ENCODE data around the gene SNX3.

SNX3 gene

GRCh38 chr6:108200186-108200585 lies 60.7 kb downstream of the SNX3 start:
- DNase-seq: no peak

DNA sequence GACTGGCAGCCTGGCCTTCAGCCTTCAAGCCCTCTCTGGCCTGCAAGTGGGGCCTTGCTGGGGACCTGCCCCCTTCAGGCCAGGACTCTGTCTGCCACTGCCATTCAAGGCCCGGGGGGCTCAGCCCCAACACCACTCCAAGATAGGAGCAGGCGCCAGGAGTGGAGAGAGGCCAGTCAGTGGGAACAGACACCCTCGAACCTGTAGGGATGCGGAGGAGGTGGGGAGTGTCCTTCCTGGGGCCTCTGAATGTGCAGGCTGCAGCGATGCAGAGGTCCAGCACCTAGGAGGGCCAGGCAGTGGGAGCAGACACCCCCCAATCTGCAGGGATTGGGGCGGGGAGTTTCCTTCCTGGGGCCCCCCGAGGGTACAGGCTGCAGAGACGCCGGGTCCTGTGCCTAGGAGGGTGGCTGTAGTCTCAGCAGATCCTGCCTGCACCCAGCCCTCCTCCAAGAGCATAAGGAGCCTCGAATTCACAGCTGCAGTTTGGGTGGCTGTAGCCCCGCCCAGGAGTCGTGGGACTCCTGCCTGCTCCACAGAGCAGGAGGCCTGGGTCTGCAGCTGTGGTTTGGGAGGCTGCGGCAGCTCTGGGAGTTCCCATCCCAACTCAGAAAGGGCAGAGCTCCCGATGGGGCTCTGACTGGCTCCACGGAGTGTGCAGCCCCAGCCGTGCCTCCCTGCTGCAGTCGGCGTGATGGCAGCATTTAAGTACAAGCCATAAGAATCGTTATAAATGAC lies 61.9 kb downstream of the SNX3 start:
- DNase-seq: no peak

- no peak for DNase-seq
These were observed 65.6 kb downstream of the SNX3 start for GRCh38 chr6:108195209-108195608.

DNA sequence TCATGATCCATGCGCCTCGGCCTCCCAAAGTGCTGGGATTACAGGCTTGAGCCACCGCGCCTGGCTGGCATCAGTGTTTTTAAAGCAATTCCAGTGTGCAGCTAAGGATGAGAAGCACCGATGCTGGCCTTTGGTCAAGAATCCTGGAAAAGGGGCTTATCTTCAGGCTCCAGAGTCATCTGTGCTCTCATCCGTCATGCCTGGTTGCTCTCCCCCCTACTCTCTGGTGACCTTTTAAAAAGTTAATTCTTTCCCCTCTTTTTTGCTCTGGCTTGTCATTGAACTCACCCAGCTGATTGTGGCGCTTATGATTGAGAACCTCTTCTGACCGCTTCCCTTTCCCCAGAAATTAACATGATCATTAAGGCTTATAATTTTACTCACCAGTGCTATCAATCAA lies 66.3 kb downstream of the SNX3 start:
- peak; percentile 29 for DNase-seq

GRCh38 chr6:108193835-108194234 lies 67.0 kb downstream of the SNX3 start:
- no peak for DNase-seq

GRCh38 chr6:108193131-108193530 lies 67.7 kb downstream of the SNX3 start:
- no peak for DNase-seq

- DNase-seq: no peak
These were observed 73.3 kb downstream of the SNX3 start for GRCh38 chr6:108187519-108187918.

DNA sequence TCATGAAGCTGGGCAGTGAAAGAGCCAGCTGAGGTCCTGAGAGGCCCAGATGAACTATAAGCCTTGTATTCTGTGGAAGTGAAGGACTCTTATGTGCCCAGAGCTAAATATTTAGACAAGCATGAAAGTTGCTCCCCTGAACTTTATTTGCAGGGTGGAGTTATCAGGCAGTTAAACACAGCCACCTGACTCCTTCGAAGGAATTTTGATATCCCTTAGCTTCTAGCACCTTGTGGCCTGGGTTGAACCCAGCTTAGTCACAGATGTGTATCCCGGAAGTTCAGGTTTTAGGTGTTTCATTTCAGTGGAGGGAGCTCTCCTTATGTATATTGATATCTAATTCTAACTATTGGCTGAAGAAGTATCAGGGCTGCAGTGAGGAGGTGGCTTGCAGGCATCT lies 74.6 kb downstream of the SNX3 start:
- DNase-seq: no peak

- no peak for DNase-seq
These were observed 80.1 kb downstream of the SNX3 start for GRCh38 chr6:108180776-108181175.

- DNase-seq: no peak
These were observed 80.6 kb downstream of the SNX3 start for GRCh38 chr6:108180266-108180665.

GRCh38 chr6:108179741-108180140 lies 81.1 kb downstream of the SNX3 start:
- peak; percentile 54 for DNase-seq

DNA sequence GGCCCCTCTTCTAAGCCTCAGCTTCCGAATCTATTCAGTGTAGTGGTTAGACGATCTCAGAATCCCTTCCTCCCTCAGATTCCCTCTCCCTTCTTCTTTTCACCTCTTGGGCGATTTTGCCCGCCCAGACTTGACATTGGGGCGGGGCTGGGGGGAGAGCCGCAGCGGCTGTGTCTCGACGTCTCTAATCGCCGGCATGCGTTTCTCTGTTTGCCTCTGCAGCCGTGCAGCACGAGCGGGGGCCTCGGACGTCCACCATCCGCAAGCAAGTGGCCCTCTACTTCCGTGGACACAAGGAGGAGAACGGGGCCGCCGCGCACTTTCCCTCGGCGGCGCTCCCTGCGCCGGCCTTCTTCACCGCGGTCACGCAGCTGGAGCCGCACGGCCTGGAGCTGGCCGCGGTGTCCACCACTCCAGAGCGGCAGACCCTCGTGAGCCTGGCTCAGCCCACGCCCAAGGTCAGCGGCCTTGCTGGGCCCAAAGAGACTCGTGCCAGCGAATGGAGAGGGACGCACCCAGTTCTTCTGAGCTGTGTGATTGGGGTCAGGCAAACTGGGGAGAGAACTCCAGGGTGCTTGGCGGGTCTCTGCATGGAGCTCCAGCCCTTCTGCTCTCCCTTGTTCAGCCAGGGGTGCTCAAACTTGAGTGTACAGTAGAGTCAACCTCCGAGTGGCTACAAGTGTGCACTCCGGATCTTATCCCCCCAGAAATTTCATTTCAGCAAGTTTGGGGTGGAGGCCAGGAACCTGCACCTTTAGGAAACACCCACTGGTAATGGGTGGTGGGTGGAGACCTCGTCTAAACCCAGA lies 84.4 kb downstream of the SNX3 start:
- DNase-seq: peak; percentile 32

DNA sequence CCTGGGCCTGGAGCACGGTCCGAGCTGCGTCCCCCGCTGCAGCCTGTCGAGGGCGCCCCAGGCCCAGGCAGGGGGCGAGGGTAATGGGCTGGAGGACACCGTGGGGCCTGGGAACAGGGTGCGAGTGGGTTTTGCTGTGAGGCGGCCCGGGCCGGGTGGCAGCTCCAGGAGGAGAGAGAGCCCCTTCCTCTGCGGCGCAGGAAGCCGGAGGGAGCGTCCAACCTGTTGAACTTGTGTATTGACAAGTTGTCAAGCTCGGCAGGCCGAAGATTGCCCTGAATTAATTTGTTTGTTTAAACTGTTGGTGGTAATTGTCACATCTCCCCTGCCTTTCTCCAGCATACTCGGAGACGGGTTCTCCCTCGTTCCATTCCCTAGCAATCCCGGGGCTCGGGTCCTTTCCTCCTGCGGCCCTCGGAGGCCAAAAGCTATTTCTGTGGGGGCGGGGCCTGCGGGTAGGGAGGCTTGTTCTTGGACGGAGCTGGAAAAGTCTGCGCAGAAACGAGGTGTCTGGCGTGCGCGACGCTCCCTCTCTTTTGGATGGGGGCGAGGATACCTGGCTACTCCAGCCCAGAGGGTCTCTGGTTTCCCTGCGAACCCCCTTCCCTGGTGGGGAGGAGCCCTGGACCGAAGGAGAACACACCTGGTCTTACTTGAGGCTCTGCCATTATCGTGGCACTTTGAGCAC lies 85.1 kb downstream of the SNX3 start:
- peak; percentile 60 for DNase-seq

- DNase-seq: no peak
These were observed 85.7 kb downstream of the SNX3 start for GRCh38 chr6:108175176-108175591.

DNA sequence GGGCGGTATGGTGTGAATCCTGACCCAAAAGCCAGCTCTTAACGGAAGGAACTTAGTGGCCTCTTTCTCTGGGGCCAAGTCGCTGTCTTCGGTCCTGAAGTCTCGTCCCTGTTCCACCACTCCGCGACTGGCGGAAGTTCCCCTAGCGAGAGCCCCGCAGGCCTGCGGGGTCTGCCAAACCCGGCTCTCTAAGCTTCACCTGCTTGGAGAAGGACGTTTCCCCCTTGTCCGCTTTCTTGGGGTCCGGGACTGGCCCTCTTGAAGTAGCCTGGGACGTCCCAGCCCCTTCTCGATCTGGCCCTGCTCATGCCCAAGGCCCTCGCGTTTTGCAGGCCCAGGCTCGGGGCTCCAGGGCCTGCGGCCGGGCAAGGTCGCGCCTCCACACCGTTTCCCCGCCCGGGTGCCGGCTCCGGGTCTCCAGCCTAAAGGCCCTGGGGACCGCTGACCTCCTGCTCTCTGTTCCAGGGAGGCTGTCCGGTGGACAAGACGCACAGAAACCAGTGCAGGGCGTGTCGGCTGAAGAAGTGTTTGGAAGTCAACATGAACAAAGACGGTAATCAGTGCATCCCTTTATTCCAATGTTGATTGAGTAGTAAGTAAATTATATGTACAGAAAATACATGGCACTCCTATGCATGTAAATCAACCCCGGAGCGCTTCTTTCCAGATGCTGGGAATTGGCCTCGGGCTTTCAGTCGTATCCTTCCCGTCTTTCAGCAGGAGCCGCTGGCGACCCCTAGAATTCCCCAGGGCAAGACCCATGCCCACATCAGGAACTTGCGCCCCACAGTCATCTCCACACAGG lies 86.3 kb downstream of the SNX3 start:
- DNase-seq: no peak

- no peak for DNase-seq
These were observed 88.8 kb downstream of the SNX3 start for GRCh38 chr6:108171918-108172516.

DNA sequence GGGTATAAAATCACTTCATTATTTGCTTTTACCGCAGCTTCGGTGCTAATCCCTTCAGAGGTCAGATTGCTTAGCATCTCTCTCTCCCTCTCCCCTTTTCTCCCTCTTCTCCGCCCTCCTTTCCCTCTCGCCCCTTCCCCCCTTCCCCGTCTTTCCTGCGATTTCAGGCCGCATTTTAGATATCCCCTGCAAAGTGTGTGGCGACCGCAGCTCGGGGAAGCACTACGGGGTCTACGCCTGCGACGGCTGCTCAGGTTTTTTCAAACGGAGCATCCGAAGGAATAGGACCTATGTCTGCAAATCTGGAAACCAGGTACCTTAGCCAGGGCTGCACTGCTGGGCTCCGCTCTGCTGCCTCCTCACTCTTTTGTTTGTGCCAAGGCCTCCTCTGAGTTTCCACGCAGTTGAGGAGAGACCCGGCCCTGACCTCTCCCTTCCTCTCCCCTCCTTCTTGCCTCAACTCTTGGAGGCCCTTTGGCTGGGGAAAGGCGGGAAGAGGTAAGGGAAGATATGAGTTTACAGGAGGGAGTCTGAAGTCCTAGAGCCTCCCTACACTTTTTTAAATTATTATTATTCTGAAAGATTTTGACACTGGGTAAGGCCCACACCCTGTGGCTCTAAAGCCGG lies 89.4 kb downstream of the SNX3 start:
- no peak for DNase-seq

- DNase-seq: peak; percentile 23
These were observed 90.2 kb downstream of the SNX3 start for GRCh38 chr6:108170332-108171290.

DNA sequence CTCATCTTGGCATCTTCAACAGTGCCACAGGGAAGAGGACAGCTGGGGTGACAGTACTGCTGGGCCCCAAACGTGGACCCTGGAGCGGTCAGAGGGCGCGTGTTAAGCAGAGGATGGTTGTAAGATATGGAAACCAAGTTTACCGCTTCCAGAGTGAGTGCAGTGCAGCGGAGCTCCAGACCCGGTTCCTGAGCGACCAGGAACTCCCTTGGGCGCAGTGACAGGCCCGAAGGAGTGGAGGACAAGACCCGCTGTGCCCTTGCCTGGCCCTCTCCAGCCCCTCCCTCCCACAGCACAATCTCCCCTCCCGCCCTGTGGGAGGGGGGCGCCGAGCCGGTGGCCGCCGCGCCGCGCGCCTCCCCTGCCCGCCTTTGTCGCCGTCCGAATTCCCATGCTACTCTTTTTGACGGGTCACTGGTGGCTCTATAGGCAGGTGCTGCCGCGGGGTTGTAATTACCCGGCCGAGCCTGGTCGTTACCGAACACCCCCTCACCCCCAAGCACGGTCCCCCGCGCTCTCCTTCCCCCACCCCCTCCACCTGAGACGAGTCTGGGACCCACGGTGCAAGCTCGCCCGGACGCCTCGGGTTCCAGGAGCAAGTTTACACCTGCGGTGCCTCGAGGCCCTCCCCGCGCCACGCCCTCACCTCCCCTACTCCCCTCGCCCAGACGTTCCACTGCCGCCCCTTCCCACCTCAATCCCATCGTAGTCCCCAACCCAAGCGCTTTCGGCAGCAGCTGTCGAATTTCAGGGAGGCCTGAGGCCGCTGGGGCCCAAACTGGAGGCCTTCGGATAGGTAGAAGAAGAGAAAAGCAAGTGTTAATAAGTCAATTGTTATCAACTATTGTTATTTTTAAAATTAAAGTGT lies 91.1 kb downstream of the SNX3 start:
- DNase-seq: no peak

Measured in NCI-H82 (cell line).